Ovary (tissue), 3 donors: ENCODE measurements around the gene WNT9A.

ENCODE experiments used
- CTCF ChIP-seq, 3 donors: fragments of 450-650 bp in 2 of 3; fragments of 200-600 bp in 1 of 3; IDR thresholded peaks; one replicate each; pipeline versions ENCODE4 v1.5.1 to v1.8.0; 2016 to 2022; ENCODE audit warnings: antibody characterized with exemption in 3 of 3, mild to moderate bottlenecking in 1 of 3
- EP300 ChIP-seq: sonication (generic); formaldehyde crosslinking; IDR thresholded peaks from one replicate; pipeline ENCODE4 v1.6.1; 2017; ENCODE audit warnings: antibody characterized with exemption
- POLR2A ChIP-seq: fragments of 450-650 bp; IDR thresholded peaks from one replicate; pipeline ENCODE4 v1.6.1; 2017; ENCODE audit warnings: antibody characterized with exemption, mild to moderate bottlenecking, moderate library complexity
- donor health status: DM: no; HTN: no; CAD: no.

- TF ChIP-seq EP300 (no peak), POLR2A (no peak), CTCF (IDR thresholded peaks at IDR 0.05) (no peak)
Observed at GRCh38 chr1:227909188-227909587, 38.5 kb downstream of the WNT9A start.
